HG03280 (cell line): ENCODE measurements around the gene SYCN.
"Not testable (repeated sequence)": the region's sequence is repeated elsewhere in the genome, so short reads cannot be mapped to it uniquely, and the experiment has no call there.

Experiments
- ATAC-seq: cut with Tn5 transposase; IDR thresholded peaks from one replicate; pipeline ENCODE4 v1.9.1; 2021; ENCODE audit warnings: mild to moderate bottlenecking, moderate library complexity; ENCODE audit not compliant: unreplicated experiment

Gene SYCN, protein sequence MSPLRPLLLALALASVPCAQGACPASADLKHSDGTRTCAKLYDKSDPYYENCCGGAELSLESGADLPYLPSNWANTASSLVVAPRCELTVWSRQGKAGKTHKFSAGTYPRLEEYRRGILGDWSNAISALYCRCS

DNA sequence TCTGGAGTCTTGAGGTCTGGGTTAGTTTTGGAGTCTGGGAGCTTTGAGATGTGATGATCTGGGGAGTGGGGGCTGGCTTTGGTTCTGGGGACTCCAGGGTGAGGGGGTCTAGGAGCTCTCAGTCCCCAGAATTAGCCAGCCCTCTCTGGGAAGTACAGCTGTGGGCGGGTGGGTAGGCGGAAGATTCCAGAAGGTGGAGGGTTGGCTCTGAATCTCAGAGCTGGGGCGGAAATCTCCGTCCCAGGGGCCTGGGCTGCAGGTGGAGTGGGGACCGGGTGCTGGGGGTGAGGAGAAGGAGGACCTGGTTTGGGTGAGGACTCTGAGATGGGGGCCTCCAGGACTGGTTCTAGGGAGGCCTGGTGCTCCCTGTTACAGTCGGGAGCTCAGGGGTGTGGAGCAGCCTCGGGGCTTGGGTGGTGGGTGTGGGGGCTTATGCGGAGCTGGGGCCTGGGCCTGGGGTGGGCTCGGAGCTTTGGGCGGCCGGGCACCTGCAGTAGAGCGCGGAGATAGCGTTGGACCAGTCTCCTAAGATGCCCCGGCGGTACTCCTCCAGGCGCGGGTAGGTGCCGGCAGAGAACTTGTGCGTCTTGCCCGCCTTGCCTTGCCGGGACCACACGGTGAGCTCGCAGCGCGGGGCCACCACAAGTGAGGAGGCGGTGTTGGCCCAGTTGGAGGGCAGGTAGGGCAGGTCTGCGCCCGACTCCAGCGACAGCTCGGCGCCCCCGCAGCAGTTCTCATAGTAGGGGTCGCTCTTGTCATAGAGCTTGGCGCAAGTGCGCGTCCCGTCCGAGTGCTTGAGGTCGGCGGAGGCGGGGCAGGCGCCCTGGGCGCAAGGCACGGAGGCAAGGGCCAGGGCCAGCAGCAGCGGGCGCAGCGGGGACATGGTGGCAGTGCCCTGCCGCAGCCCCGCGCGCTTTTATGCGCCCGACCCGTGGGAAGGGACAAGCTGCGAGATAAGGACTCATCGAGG, at the start of gene SYCN:
TSS of gene SYCN (minus strand) at position 892 of the 970 bp plus-strand sequence. CDS start at position 883, 9 bp downstream.
- ATAC-seq = no peak

GRCh38 chr19:39253374-39254149, 49.5 kb upstream of the SYCN start:
- ATAC-seq = no peak

DNA sequence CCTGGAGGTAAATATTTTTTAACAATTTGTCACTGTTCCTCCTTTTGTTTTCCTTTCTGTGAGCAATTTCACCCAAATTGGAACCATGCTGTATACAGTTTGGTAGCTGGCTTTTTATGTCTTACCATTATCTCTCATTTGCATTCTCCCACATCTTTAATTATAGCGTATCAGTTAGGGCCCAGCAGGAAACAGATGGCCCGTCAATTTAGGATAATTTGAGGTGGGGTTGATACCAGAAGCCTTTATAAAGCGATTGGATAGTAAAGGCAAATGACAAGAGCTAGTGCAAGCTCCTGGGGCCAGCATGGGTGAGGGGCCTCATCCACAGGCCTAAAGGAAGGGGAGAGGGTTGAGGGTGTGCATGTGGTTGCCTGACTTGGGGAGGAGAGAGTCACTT, 48.4 kb upstream of the SYCN start:
- no peak for ATAC-seq

DNA sequence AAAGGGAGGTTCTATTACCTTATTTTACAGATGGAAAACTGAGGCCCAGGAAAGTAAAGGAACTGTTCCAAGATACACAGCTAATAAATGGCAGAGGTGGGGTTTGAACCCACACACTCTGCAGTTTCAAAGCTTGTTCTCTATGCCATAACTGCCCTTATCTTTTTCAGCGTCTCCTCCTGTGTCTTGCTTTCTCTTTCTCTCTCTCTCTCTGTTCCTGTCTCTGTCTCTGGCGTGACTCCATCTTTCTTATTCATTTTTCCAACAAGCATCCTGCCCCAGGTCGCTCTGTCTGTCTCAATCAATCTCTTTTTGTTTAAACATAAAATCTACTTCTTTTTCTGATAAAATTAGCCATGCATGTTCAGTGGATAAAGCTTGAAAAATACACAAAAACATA, 47.8 kb upstream of the SYCN start:
- no peak for ATAC-seq

GRCh38 chr19:39251081-39251480, 47.0 kb upstream of the SYCN start:
- ATAC-seq = no peak

- no peak for ATAC-seq
Measured at GRCh38 chr19:39248806-39249205, 44.7 kb upstream of the SYCN start, which contains the start of gene IFNL4. Gene IFNL4 (minus strand): TSS chr19:39248856.

DNA sequence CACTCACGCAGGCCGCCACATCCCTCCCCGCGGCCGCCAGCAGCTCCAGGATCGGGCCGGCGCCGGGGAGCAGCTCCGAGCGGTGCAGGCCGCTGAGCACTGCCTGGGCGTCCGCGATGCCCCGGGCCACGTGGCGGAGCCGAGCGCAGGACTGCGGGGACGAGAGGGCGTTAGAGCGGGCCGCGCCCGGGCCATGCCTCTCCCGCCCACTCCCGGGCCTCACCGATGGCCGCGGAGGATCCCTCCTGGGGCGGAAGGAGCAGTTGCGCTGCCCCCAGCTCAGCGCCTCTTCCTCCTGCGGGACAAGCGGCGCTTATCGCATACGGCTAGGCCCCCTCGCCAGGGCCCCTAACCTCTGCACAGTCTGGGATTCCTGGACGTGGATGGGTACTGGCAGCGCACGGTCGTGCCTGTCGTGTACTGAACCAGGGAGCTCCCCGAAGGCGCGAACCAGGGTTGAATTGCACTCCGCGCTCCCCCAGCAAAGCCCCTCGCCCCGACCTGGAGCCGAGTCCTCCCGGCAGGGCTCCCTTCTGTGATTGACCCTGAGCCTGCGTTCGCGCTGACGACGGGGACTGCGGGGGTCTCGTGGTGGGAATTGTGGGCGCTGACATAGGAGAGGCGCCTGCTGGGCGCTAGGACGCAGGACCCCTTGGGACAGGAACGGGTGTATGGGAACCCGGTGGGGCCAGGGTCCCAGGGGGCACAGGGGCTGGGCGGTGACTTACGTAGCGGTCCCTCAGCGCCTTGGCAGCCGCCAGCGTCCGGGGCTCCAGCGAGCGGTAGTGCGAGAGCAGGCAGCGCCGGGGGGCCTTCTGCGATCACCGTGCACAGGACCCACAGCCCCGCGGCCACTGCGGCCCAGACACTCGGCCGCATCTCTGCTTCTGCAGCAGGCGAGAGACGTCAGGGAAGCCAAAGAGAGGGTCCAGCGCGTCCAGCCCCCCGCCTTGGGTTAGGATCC, 43.9 kb upstream of the SYCN start:
- no peak for ATAC-seq

GRCh38 chr19:39246951-39247669, 43.0 kb upstream of the SYCN start:
- no peak for ATAC-seq

DNA sequence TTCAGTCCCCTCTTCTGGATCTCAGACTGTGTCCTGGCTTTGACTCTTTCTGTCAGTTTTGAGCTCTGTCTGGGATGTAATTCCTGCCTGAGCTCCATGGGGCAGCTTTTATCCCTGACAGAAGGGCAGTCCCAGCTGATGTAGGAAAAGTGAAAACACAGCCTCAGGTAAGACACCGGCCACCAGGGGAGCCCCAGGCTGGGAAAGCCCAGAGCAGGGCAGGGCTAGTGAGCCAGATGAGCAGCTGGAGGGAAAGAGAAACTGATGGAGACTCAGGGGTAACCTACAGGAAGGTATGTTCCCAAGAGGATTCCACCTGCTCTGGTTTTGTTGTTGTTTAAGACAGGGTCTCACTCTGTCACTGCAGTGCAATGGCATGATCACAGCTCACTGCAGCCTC, 41.1 kb upstream of the SYCN start:
- not testable (repeated sequence) for ATAC-seq

- ATAC-seq = not testable (repeated sequence)
Measured at GRCh38 chr19:39244410-39245100, 40.5 kb upstream of the SYCN start, which contains the start of gene IFNL3. Gene IFNL3 (minus strand): TSS chr19:39245006. CDS start chr19:39244967, 39 bp downstream.

DNA sequence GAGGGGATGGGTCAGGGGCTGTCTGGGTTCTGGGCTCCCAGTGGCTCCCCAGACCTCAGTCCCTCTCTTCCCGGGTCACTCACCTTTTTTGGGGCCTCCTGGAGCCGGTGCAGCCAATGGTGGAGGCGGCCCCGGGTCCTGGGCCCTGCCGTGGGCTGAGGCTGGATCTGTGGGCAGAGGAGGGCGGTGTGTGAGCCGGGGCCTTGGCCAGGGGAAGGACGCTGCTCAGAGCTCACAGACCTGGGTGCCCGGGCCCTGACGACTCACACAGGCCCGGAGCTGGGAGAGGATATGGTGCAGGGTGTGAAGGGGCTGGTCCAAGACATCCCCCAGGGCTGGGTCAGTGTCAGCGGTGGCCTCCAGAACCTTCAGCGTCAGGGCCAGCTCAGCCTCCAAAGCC, 39.7 kb upstream of the SYCN start:
- not testable (repeated sequence) for ATAC-seq

DNA sequence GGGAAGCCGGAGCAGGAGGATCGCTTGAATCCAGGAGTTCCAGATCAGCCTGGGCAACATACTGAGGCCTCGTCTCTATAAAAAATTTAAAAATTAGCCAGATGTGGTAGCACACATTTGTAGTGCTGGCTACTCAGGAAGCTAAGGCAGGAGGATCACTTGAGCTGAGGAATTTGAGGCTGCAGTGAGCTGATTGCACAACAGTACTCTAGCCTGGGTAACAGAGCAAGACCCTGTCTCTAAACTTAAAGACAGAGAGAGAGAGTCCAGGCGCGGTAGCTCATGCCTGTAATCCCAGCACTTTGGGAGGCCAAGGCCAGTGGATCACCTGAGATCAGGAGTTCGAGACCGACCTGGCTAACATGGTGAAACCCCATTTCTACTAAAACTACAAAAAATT, 36.4 kb upstream of the SYCN start:
- ATAC-seq = no peak

DNA sequence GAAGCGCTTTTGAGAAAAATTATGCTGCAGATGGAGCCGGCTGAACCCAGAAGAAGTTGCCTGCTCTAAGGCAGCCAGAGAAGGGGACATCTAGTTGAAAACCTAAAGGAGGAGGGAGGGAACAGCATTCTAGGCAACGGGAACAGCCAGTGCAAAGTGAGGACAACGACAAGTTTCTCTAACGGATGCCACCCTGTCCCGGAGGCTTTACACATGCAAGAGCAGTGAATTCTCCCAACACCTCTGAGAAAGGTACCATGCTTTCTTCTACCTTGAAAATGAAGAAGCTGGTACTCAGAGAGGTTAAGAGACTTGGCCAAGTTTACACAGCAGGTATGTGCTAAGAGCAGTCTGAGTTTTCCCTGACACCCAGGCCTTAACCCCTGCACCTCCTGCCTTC, 34.9 kb upstream of the SYCN start:
- no peak for ATAC-seq

DNA sequence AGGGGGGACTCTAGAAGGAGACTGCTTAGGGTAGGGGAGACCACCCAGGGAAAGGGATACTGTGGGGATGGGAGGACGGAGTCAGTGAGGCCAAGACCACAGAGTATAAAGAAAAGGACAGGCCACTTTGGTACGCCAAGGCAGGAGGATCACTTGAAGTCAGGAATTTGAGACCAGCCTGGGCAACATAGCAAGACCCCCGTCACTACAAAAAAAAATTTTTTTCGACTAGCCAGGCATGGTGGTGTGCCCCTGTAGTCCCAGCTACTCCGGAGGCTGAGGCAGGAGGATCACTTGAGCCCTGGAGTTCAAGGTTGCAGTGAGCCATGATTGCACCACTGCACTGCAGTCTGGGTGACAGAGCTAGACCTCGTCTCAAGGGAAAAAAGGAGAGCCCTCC, 34.1 kb upstream of the SYCN start:
- no peak for ATAC-seq

DNA sequence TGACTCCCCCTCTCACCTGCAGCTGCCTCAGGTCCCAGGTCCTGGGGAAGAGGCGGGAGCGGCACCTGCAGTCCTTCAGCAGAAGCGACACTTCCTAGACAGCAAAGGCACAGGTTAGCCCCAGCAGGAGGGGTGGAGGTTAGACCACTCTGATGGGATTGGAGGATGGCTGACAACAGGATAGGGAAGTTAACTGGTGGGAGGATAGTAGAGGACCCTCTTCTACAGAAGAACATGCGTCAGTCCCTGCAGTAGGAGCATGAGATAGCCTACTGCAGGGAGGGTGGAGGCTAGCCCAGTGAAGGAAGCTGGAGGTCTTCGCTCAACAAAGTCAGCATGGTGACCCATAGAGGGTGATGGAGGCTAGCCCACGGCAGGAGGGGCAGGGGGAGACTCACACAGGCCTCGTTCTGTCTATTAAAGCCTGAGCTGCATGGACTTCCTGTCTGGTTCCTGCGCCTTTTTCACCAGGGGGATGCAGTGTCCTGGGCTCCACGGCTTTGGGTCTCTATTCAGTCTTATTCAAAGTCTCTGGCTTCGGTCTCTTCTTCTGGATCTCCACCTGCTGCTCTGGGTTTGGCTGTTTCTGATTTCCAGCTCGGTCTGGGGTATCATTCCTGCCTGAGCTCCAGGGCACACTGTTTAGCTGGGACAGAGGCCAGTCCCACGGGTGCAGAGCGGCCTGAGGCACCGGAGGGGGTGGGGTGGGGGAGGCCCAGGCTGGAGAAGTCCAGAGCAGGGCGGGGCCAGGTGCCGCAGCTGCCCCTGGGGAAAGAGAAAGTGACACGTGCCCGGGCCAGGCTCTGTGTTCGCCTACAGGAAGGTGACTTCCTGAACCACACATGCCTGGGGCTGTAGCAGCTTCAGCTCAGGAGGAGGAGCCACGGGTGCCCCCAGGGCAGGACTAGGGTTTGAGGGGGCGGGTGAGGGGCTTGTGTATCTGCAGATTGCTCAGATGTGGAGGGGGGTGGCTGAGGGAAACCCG, 33.4 kb upstream of the SYCN start:
- ATAC-seq = no peak

DNA sequence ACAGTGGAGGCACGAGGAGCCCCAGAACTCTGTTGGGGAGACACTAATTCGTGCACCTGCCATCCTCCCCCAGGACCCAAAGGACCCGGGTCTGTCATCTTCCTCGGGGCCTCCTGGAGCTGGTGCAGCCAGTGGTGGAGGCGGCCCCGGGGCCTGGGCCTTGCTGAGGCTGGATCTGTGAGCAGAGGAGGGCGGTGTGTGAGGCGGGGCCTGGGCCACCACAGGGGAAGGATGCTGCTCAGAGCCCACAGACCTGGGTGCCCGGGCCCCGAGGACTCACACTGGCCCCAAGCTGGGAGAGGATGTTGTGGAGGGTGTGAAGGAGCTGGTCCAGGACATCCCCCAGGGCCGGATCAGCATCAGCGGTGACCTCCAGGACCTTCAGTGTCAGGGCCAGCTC, 32.5 kb upstream of the SYCN start:
- no peak for ATAC-seq

DNA sequence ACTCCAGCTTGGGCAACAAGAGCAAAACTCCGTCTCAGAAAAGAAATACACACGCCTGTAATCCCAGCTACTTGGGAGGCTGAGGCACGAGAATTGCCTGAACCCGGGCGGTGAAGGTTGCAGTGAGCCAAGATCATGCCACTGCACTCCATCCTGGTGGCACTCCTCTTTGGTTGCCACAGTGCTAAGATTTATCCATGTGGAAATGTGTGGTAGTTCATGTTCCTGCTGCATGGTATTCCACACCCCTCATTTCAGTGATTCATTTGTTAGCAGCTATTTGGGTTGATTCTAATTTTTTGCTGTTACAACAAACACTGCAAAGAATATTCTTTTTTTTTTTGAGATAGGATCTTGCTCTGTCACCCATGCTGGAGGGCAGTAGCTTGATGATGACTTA, 28.6 kb upstream of the SYCN start:
- ATAC-seq = no peak
